Measurements from ENCODE around the gene RFPL4A.

RFPL4A gene

DNA sequence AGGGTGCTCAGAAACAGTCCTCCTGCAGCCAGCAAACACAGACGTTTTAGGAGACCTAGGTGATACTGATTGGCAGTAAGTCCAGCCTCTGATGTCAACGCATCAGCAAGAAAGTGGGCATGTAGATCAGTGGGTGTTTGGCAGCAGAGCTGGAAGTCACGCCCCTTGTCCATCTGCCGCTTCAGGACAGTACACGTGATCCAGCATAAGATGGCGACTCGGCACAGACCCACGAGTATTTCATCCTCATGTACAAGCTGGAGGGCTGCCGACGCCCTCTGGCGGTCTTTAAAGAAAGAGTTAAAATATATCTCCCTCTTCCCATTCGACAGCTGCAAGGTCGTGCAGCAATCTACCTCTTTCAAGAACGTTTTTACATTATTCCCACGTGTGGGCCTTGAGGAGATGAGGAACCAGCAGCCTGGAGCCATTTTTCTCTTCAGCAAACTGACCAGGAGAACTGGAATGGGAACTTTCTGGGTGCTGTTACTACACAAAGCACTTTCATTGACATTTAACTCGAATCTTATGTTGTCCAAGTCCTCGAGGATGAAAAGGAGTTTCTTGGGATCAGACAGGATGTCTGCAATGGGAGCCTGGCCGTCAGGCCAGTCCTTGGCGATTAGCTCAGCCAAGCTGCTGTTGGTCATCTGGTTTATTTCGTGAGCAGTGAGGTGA lies 50.6 kb downstream of the RFPL4A start:
- DNase-seq = peak; percentile 42 to 43

DNA sequence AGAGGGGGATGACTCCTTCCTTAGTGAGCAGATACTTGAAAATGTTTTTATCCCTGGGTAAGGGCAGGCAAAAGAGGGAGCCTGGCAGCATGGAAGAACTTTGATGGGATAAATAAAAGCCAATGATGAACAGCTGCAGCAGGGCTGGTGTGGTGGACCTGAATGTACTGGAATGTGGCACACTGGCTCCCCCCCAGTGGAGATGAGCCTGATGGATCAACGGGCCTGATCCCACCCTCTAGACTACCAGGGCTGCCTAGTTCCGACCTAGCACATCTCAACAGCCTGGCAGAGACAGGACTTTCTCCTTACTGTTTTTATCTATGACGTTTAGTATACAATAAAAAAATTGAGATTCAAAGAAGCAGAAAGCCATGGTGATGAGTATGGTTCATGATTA lies 52.4 kb downstream of the RFPL4A start:
- DNase-seq = no peak

DNA sequence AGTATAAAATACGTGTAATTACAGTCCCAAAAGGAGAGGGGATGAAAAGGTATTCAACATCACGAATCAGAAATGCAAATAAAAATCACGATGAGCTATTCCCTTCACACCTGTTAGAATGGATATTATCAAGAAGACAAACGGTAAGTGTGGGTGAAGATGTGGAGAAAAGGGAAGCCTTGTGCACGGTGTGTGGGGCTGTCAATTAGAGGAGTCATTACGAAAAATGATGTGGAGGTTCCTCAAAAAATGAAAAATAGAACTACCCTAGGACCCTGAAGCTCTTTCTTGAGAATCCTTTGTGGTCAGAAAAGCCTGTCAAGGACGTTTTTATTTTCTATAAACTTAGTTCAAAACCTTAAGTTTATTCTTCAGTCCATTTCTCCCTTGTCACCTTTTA lies 53.6 kb downstream of the RFPL4A start:
- no peak for DNase-seq

Data from stimulated activated CD4-positive, alpha-beta T cell treated with anti-CD3 and anti-CD28 coated beads, Interleukin-2, amount 100 ng/mL, for 24 hours (primary cell).